ENCODE results near the gene ARHGAP26. TPM values are rescaled to one million over a fixed set of nuclear protein-coding genes. Genes with fewer than 3 reads are reported as not detected.

Gene ARHGAP26
- total and polyA plus RNA-seq, 2 donors (not counting 3 experiments of a cell fraction or from before 2014, with no cell fraction given) = 3.1 to 16.2 TPM

DNA sequence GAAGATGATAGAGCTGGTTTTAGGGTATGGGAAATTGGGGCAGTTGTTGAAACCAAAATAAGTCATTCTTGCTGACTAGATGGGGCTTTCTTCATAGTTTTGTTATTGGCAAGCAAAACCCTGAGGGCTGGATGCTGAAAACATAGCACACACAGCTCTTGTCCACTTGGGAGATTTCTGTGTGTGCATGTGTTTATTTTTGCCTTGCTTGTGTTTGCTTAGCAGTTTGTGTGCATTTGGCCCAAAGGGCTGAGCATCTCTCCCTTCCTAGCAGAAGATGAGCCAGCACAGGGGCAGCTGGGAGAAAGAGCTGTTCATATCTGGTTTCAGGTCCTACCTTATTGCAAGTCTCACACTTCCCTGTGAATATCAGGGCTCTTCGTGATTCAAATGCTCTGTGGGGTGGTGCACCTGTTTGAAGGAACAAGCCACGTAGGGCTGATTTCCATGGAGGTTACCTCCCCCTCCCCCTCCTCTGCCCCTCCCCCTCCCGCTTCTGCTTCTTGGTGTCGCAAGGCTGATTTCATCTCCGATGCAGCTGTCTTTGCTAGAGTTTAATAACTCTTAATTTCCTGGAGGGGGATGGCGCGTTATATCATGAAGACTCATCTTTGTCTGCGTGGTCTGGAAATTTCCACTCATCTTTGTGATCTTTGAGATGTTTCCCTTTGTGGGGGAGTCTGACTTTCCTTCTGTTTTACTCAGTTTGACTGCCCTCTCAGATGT lies 296.5 kb downstream of the ARHGAP26 start:
- H3K4me3 ChIP-seq (replicated peaks in 1 of 3; ENCODE audit: insufficient read depth in 1 of 3, low read depth in 1 of 3, low read length in 3 of 3) = no peak overlapping the region
- POLR2A ChIA-PET = no interaction called here
- FAIRE-seq (no peak), DNase-seq (ENCODE audit: low read depth, low spot score) (no peak)
- H3K9me3 ChIP-seq (replicated peaks; ENCODE audit: control insufficient read depth, insufficient read depth, low read length) = no peaks in the 10 kb centered on the region
- H3K4me1 ChIP-seq (ENCODE audit: control insufficient read depth, extremely low read depth, insufficient read depth, low read length) = peaks cover 25% of the 10 kb centered on the region
- no peaks in the 10 kb centered on the region for H3K36me3 ChIP-seq (ENCODE audit: control insufficient read depth in 2 of 2, extremely low read depth in 1 of 2, insufficient read depth in 2 of 2, low read length in 2 of 2)
- H3K27ac ChIP-seq (ENCODE audit: insufficient read depth, low read depth, low read length) = no peak overlapping the region
- H3K79me2 ChIP-seq (ENCODE audit: control insufficient read depth, insufficient read depth, low read length) = no peaks in the 10 kb centered on the region
- dilution Hi-C loops (cut with MboI; ENCODE audit: extremely low pct_ligation_motif_present, low sequenced_read_pairs) = no loop called here
- CTCF ChIA-PET = no interaction called here
- TF ChIP-seq, protein P1, sequence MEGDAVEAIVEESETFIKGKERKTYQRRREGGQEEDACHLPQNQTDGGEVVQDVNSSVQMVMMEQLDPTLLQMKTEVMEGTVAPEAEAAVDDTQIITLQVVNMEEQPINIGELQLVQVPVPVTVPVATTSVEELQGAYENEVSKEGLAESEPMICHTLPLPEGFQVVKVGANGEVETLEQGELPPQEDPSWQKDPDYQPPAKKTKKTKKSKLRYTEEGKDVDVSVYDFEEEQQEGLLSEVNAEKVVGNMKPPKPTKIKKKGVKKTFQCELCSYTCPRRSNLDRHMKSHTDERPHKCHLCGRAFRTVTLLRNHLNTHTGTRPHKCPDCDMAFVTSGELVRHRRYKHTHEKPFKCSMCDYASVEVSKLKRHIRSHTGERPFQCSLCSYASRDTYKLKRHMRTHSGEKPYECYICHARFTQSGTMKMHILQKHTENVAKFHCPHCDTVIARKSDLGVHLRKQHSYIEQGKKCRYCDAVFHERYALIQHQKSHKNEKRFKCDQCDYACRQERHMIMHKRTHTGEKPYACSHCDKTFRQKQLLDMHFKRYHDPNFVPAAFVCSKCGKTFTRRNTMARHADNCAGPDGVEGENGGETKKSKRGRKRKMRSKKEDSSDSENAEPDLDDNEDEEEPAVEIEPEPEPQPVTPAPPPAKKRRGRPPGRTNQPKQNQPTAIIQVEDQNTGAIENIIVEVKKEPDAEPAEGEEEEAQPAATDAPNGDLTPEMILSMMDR (IDR thresholded peaks at IDR 0.05; ENCODE audit: extremely low read depth in 1 of 2, insufficient read depth in 1 of 2, low read depth in 1 of 2, low read length in 2 of 2) = no peak
- TF ChIP-seq FOS (IDR thresholded peaks at IDR 0.05; ENCODE audit: borderline replicate concordance, insufficient read depth, low read length) (no peak), MYC (IDR thresholded peaks at IDR 0.05; ENCODE audit: low read depth, low read length) (no peak), POLR2A (IDR thresholded peaks at IDR 0.05; ENCODE audit: low read depth, low read length) (no peak), POLR2AphosphoS5 (IDR thresholded peaks at IDR 0.05; ENCODE audit: insufficient read depth, low read depth, low read length) (no peak), GATA2 (IDR thresholded peaks at IDR 0.05; ENCODE audit: insufficient read depth, insufficient read length, low read depth, low read length) (no peak), JUN (IDR thresholded peaks at IDR 0.05; ENCODE audit: borderline replicate concordance, insufficient read depth, insufficient read length, low read depth) (no peak)
- TF ChIP-seq, protein P2, sequence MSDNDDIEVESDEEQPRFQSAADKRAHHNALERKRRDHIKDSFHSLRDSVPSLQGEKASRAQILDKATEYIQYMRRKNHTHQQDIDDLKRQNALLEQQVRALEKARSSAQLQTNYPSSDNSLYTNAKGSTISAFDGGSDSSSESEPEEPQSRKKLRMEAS (IDR thresholded peaks at IDR 0.05; ENCODE audit: insufficient read depth, insufficient read length) = no peak
- no peaks in the 10 kb centered on the region for H4K20me1 ChIP-seq (replicated peaks; ENCODE audit: control insufficient read depth, extremely low read depth, insufficient read depth, low read length)
- intact Hi-C loops (cut with micrococcal nuclease) = no loop called here
- H2AFZ ChIP-seq (ENCODE audit: low read depth, low read length) = no peak overlapping the region
- H3K9ac ChIP-seq (replicated peaks; ENCODE audit: extremely low read depth, insufficient read depth, low read length) = no peak overlapping the region
- H3K4me2 ChIP-seq (ENCODE audit: insufficient read depth, low read length) = no peak overlapping the region
- H3K9me1 ChIP-seq (replicated peaks; ENCODE audit: control insufficient read depth, extremely low read depth, insufficient read depth, low read length) = no peaks in the 10 kb centered on the region
- BruUV-seq (replicated peaks) = no TSS peak
- H3K27me3 ChIP-seq (ENCODE audit: control insufficient read depth in 2 of 2, insufficient read depth in 2 of 2, low read length in 2 of 2) = no peaks in the 10 kb centered on the region
